ENCODE results near the gene SMKR1. TPM values are rescaled to one million over a fixed set of nuclear protein-coding genes. Genes with fewer than 3 reads are reported as not detected.

SMKR1 gene
- total RNA-seq, 2 donors from 2014 or later = 0.55 to 0.97 TPM

GRCh38 chr7:129458171-129458570, 44.2 kb upstream of the SMKR1 start:
- no peaks in the 10 kb centered on the region for H3K9me3 ChIP-seq (ENCODE audit: control insufficient read depth, low read length)
- no peak overlapping the region for H3K27ac Mint-ChIP-seq
- H3K36me3 Mint-ChIP-seq (ENCODE audit: low read depth) = peaks cover 23% of the 10 kb centered on the region

GRCh38 chr7:129461809-129462208, 40.5 kb upstream of the SMKR1 start:
- Histone ChIP-seq H3K4me1 (ENCODE audit: control insufficient read depth, insufficient read depth, low read length) (no peaks in the 10 kb centered on the region), H3K4me3 (ENCODE audit: low read length) (no peak overlapping the region), H3K27me3 (ENCODE audit: control insufficient read depth, insufficient read depth, low read length, poor library complexity, severe bottlenecking) (no peaks in the 10 kb centered on the region), H3K36me3 (ENCODE audit: control insufficient read depth, insufficient read depth, low read length) (peaks cover 37% of the 10 kb centered on the region), H3K9me3 (ENCODE audit: control insufficient read depth, low read length) (no peaks in the 10 kb centered on the region), H3K27ac (ENCODE audit: low read depth, low read length) (no peak overlapping the region), H3K9ac (ENCODE audit: extremely low read depth, low read length, poor library complexity, severe bottlenecking) (no peak overlapping the region)
- Mint-ChIP-seq H3K4me1 (peaks cover 4% of the 10 kb centered on the region), H3K36me3 (ENCODE audit: low read depth) (peaks cover 33% of the 10 kb centered on the region), H3K9me3 (no peaks in the 10 kb centered on the region), H3K4me3 (no peak overlapping the region), H3K27me3 (ENCODE audit: insufficient read depth) (no peaks in the 10 kb centered on the region), H3K27ac (no peak overlapping the region)
- WGBS, 2 experiments (ENCODE audit: insufficient coverage in 1 of 2, insufficient read length in 1 of 2) = 89 to 95% methylated on average over 2 of the region's 2 CpGs
- TF ChIP-seq, protein P1, sequence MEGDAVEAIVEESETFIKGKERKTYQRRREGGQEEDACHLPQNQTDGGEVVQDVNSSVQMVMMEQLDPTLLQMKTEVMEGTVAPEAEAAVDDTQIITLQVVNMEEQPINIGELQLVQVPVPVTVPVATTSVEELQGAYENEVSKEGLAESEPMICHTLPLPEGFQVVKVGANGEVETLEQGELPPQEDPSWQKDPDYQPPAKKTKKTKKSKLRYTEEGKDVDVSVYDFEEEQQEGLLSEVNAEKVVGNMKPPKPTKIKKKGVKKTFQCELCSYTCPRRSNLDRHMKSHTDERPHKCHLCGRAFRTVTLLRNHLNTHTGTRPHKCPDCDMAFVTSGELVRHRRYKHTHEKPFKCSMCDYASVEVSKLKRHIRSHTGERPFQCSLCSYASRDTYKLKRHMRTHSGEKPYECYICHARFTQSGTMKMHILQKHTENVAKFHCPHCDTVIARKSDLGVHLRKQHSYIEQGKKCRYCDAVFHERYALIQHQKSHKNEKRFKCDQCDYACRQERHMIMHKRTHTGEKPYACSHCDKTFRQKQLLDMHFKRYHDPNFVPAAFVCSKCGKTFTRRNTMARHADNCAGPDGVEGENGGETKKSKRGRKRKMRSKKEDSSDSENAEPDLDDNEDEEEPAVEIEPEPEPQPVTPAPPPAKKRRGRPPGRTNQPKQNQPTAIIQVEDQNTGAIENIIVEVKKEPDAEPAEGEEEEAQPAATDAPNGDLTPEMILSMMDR (conservative IDR thresholded peaks at IDR 0.05) = no peak
- no peak for DNase-seq

More at GRCh38 chr7:129458171-129458570, 44.2 kb upstream of the SMKR1 start:
- peaks cover 42% of the 10 kb centered on the region for H3K36me3 ChIP-seq (ENCODE audit: control insufficient read depth, insufficient read depth, low read length)
- H3K4me3 Mint-ChIP-seq = no peak overlapping the region
- peaks cover 8% of the 10 kb centered on the region for H3K4me1 ChIP-seq (ENCODE audit: control insufficient read depth, insufficient read depth, low read length)
- no peaks in the 10 kb centered on the region for H3K27me3 Mint-ChIP-seq (ENCODE audit: insufficient read depth)
- H3K27me3 ChIP-seq (ENCODE audit: control insufficient read depth, insufficient read depth, low read length, poor library complexity, severe bottlenecking) = no peaks in the 10 kb centered on the region
- no peaks in the 10 kb centered on the region for H3K9me3 Mint-ChIP-seq
- DNase-seq = no peak
- H3K27ac ChIP-seq (ENCODE audit: low read depth, low read length) = no peak overlapping the region
- TF ChIP-seq, protein P1 (conservative IDR thresholded peaks at IDR 0.05) = no peak
- H3K9ac ChIP-seq (ENCODE audit: extremely low read depth, low read length, poor library complexity, severe bottlenecking) = no peak overlapping the region
- whole genome bisulfite sequencing, 2 experiments (ENCODE audit: insufficient coverage in 1 of 2, insufficient read length in 1 of 2) = 92 to 96% methylated on average over 5 of the region's 5 CpGs
- no peak overlapping the region for H3K4me3 ChIP-seq (ENCODE audit: low read length)
- H3K4me1 Mint-ChIP-seq = peaks cover 20% of the 10 kb centered on the region

DNA sequence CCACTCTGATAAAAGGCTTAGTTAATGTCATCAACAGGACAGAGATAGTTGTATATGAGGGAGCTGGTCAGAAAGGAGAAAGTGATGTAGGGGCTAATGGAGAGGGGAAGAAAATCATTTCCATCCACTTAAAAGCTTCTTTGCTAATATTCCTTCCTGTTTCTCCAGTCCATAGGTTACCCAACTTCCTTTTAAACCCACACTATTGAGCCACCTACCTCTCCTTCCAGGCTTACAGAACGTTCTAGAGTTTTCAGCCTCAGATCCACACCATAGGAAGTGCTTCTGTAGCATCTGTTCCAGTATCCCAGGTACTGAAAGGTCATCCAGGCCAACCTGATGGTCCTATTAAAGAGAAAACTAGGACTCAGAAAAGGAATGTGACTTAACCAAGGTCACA, 39.9 kb upstream of the SMKR1 start:
- no peak for DNase-seq
- Histone ChIP-seq H3K27ac (ENCODE audit: low read depth, low read length) (no peak overlapping the region), H3K9me3 (ENCODE audit: control insufficient read depth, low read length) (no peaks in the 10 kb centered on the region), H3K4me3 (ENCODE audit: low read length) (no peak overlapping the region), H3K4me1 (ENCODE audit: control insufficient read depth, insufficient read depth, low read length) (no peaks in the 10 kb centered on the region), H3K36me3 (ENCODE audit: control insufficient read depth, insufficient read depth, low read length) (peaks cover 38% of the 10 kb centered on the region), H3K9ac (ENCODE audit: extremely low read depth, low read length, poor library complexity, severe bottlenecking) (no peak overlapping the region), H3K27me3 (ENCODE audit: control insufficient read depth, insufficient read depth, low read length, poor library complexity, severe bottlenecking) (no peaks in the 10 kb centered on the region)
- H3K4me1 Mint-ChIP-seq = peaks cover 4% of the 10 kb centered on the region
- H3K27me3 Mint-ChIP-seq (ENCODE audit: insufficient read depth) = no peaks in the 10 kb centered on the region
- H3K36me3 Mint-ChIP-seq (ENCODE audit: low read depth) = peaks cover 37% of the 10 kb centered on the region
- no peak overlapping the region for H3K27ac Mint-ChIP-seq
- H3K4me3 Mint-ChIP-seq = no peak overlapping the region
- WGBS, 2 experiments (ENCODE audit: insufficient coverage in 1 of 2, insufficient read length in 1 of 2) = 76 to 89% methylated on average over 1 of the region's 1 CpG
- TF ChIP-seq, protein P1 (conservative IDR thresholded peaks at IDR 0.05) = no peak
- no peaks in the 10 kb centered on the region for H3K9me3 Mint-ChIP-seq

All from endodermal cell (in vitro differentiated cells).